ENCODE measurements around the gene PPME1.

GRCh38 chr11:74253361-74253760 lies 82.3 kb downstream of the PPME1 start:
- TF ChIP-seq EZH2 (IDR thresholded peaks at IDR 0.05; ENCODE audit: insufficient read depth, poor library complexity, severe bottlenecking) = no peak
- no peak for TF ChIP-seq EZH2phosphoT487 (IDR thresholded peaks at IDR 0.05; ENCODE audit: insufficient read depth, low read depth)
